Measurements from ENCODE around the gene HSD17B8.

DNA sequence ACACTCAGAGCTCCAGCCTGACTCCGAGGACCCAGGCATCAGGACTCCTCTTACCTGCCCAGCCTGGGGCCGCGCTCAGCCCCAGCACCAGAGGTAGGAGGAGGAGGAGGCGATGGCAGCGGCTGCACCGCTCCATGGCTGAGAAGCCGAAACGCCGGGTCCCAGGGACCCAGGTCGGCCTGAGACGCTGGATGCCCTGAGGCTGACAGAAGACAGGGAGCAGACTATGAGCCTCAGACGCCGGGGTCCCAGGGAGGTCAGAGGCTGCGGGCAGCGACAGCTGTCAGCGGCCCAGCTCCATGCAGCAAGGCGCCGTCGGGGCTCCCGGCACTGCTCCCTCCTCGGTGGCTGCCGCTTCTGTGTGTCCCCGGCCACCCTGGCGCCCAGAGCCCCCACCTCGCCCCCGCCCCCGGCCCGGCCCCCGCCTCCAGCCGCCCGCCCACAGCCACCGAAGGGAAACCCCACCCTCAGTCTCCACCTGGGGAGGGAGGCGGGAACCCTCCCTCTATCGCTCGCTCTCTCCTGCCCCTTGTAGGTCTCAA is 12.3 kb upstream of the HSD17B8 start, which contains the start of gene COL11A2:
- TF ChIP-seq EZH2phosphoT487 (IDR thresholded peaks at IDR 0.05; ENCODE audit: borderline replicate concordance, low read length): peak; percentile 93
- TF ChIP-seq, protein P1, sequence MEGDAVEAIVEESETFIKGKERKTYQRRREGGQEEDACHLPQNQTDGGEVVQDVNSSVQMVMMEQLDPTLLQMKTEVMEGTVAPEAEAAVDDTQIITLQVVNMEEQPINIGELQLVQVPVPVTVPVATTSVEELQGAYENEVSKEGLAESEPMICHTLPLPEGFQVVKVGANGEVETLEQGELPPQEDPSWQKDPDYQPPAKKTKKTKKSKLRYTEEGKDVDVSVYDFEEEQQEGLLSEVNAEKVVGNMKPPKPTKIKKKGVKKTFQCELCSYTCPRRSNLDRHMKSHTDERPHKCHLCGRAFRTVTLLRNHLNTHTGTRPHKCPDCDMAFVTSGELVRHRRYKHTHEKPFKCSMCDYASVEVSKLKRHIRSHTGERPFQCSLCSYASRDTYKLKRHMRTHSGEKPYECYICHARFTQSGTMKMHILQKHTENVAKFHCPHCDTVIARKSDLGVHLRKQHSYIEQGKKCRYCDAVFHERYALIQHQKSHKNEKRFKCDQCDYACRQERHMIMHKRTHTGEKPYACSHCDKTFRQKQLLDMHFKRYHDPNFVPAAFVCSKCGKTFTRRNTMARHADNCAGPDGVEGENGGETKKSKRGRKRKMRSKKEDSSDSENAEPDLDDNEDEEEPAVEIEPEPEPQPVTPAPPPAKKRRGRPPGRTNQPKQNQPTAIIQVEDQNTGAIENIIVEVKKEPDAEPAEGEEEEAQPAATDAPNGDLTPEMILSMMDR (IDR thresholded peaks at IDR 0.05; ENCODE audit: low read depth, low read length, poor library complexity, severe bottlenecking): no peak

Data from DOHH2 (cell line).